Gastroesophageal sphincter (tissue), 3 donors: ENCODE measurements around the gene SLC47A2.

ENCODE experiments used
- CTCF ChIP-seq, 4 experiments: fragments of 200-600 bp in 2 of 4; fragments of 450-650 bp in 2 of 4; sonication (generic) in 1 of 4; IDR thresholded peaks; one replicate each; pipeline ENCODE4 v1.5.1; 2017 to 2019; ENCODE audit warnings: antibody characterized with exemption in 4 of 4, mild to moderate bottlenecking in 2 of 4, moderate library complexity in 2 of 4
- POLR2A ChIP-seq, 2 donors: fragments of 450-650 bp; IDR thresholded peaks; one replicate each; pipeline ENCODE4 v1.6.1; 2017; ENCODE audit warnings: antibody characterized with exemption in 2 of 2, mild to moderate bottlenecking in 2 of 2, moderate library complexity in 1 of 2
- POLR2AphosphoS5 ChIP-seq: sonication (generic); formaldehyde crosslinking; IDR thresholded peaks from one replicate; pipeline ENCODE4 v1.6.1; 2017; ENCODE audit warnings: antibody characterized with exemption

- peak in 3 of 4 experiments; percentile 93 to 96 (median 94) for TF ChIP-seq CTCF (IDR thresholded peaks at IDR 0.05)
- TF ChIP-seq POLR2AphosphoS5, result no peak
- no peak for TF ChIP-seq POLR2A (IDR thresholded peaks at IDR 0.05)
Measured at GRCh38 chr17:19744922-19745757, 28.8 kb upstream of the SLC47A2 start.
